ENCODE data around the gene SLIT3. TPM values are rescaled to one million over a fixed set of nuclear protein-coding genes. Genes with fewer than 3 reads are reported as not detected.

The SLIT3 gene
- total RNA-seq, 1 experiment from 2014 or later: not detected

DNA sequence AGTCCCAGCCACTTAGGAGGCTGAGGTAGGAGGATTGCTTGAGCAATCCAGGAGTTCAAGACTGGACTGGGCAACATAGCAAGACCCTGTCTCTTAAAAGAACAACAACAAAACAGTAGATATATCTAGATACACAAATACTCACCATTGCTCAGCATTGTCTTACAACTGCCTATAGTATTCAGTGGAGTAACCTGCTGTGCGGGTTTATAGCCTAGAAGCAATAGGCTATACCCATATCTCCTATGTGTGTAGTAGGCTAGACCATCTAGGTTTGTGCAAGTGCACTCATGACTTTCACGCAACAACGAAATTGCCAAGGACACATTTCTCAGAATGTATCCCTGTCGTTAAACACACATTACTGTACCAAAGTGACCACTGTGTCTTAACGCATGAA, 44.7 kb downstream of the SLIT3 start:
- H3K4me2 ChIP-seq: no peak overlapping the region
- POLR2A ChIA-PET (ENCODE audit: unreplicated experiment): no interaction called here
- H3K79me2 ChIP-seq (ENCODE audit: low read depth): no peaks in the 10 kb centered on the region
- no peaks in the 10 kb centered on the region for H3K4me1 ChIP-seq (replicated peaks; ENCODE audit: insufficient read depth)
- H2AFZ ChIP-seq: no peak overlapping the region
- H3K9me3 ChIP-seq (ENCODE audit: insufficient read depth, low read depth): no peaks in the 10 kb centered on the region
- H3K4me3 ChIP-seq: no peak overlapping the region
- no TSS peak for BruUV-seq (replicated peaks)
- no peaks in the 10 kb centered on the region for H4K20me1 ChIP-seq (ENCODE audit: insufficient read depth)
- no peaks in the 10 kb centered on the region for H3K36me3 ChIP-seq (ENCODE audit: low read depth)
- intact Hi-C loops (cut with micrococcal nuclease; ENCODE audit: unreplicated experiment): no loop called here
- H3K27me3 ChIP-seq (ENCODE audit: insufficient read depth, low read depth): peaks cover 89% of the 10 kb centered on the region
- CTCF ChIA-PET: no interaction called here
- no peak for TF ChIP-seq EZH2 (IDR thresholded peaks at IDR 0.05; ENCODE audit: low read depth)
- TF ChIP-seq, protein P1, sequence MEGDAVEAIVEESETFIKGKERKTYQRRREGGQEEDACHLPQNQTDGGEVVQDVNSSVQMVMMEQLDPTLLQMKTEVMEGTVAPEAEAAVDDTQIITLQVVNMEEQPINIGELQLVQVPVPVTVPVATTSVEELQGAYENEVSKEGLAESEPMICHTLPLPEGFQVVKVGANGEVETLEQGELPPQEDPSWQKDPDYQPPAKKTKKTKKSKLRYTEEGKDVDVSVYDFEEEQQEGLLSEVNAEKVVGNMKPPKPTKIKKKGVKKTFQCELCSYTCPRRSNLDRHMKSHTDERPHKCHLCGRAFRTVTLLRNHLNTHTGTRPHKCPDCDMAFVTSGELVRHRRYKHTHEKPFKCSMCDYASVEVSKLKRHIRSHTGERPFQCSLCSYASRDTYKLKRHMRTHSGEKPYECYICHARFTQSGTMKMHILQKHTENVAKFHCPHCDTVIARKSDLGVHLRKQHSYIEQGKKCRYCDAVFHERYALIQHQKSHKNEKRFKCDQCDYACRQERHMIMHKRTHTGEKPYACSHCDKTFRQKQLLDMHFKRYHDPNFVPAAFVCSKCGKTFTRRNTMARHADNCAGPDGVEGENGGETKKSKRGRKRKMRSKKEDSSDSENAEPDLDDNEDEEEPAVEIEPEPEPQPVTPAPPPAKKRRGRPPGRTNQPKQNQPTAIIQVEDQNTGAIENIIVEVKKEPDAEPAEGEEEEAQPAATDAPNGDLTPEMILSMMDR (conservative IDR thresholded peaks at IDR 0.05): no peak
- no peaks in the 10 kb centered on the region for H3K9me2 ChIP-seq (ENCODE audit: insufficient read depth)
- no peaks in the 10 kb centered on the region for H3F3A ChIP-seq (ENCODE audit: insufficient read depth, low read depth)
- no peak for DNase-seq
- no peak overlapping the region for H3K27ac ChIP-seq

GRCh38 chr5:169253071-169253470, 47.9 kb downstream of the SLIT3 start:
- Histone ChIP-seq H3K79me2 (ENCODE audit: low read depth) (no peaks in the 10 kb centered on the region), H3K27me3 (ENCODE audit: insufficient read depth, low read depth) (peaks cover 90% of the 10 kb centered on the region), H3K9me2 (ENCODE audit: insufficient read depth) (no peaks in the 10 kb centered on the region), H3K4me3 (no peak overlapping the region), H3F3A (ENCODE audit: insufficient read depth, low read depth) (no peaks in the 10 kb centered on the region), H3K4me2 (no peak overlapping the region), H2AFZ (no peak overlapping the region), H3K36me3 (ENCODE audit: low read depth) (no peaks in the 10 kb centered on the region), H4K20me1 (ENCODE audit: insufficient read depth) (no peaks in the 10 kb centered on the region), H3K9me3 (ENCODE audit: insufficient read depth, low read depth) (no peaks in the 10 kb centered on the region), H3K4me1 (replicated peaks; ENCODE audit: insufficient read depth) (no peaks in the 10 kb centered on the region), H3K27ac (no peak overlapping the region)
- intact Hi-C loops (cut with micrococcal nuclease; ENCODE audit: unreplicated experiment): no loop called here
- TF ChIP-seq EZH2 (IDR thresholded peaks at IDR 0.05; ENCODE audit: low read depth): no peak
- BruUV-seq (replicated peaks): no TSS peak
- ChIA-PET POLR2A (ENCODE audit: unreplicated experiment) (interaction anchor here (0.7 kb wide), 1 partner anchor 15 kb away, joined by 3 read pairs; no protein-coding TSS in a partner anchor), CTCF (no interaction called here)
- DNase-seq: no peak

DNA sequence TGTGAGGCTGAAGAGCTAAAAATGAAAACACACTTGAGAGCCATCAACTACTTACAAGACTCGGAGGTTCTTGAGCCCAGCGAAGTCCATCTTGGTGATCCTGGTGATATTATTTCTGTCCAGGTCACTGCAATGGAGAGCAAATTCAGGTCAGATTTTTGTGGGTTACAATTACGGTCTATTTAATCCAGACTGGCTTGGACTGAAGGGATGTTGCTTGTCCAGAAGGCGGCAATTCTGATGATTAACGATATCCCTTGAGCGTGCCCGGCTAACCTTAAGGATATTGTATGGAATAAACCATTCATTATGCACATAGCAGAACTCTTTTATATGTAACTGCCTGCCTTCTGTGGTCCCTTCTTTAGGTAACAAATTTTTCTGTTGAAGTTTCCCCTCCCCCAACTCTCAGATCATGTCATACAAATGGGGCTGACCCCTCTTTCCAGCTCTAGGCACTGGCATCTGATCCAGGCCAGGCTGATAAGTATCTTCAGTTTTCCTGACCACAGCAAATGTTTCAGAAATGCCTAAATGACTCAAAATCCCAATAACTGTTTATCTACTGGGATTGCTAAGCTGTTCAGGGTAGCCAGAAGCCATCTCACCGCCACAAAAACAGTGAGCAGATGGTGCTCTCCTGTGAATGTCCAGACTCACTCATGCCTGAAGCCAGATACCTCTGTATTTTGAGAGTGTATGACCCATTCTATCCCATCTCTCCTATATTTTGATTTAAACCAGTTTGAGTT, 49.4 kb downstream of the SLIT3 start:
- no TSS peak for BruUV-seq (replicated peaks)
- no peaks in the 10 kb centered on the region for H3K9me2 ChIP-seq (ENCODE audit: insufficient read depth)
- no peaks in the 10 kb centered on the region for H3K36me3 ChIP-seq (ENCODE audit: low read depth)
- H4K20me1 ChIP-seq (ENCODE audit: insufficient read depth): no peaks in the 10 kb centered on the region
- peaks cover 91% of the 10 kb centered on the region for H3K27me3 ChIP-seq (ENCODE audit: insufficient read depth, low read depth)
- no peaks in the 10 kb centered on the region for H3K4me1 ChIP-seq (replicated peaks; ENCODE audit: insufficient read depth)
- no peaks in the 10 kb centered on the region for H3K79me2 ChIP-seq (ENCODE audit: low read depth)
- no peaks in the 10 kb centered on the region for H3F3A ChIP-seq (ENCODE audit: insufficient read depth, low read depth)
- H2AFZ ChIP-seq: no peak overlapping the region
- no peak overlapping the region for H3K27ac ChIP-seq
- H3K9me3 ChIP-seq (ENCODE audit: insufficient read depth, low read depth): no peaks in the 10 kb centered on the region
- intact Hi-C loops (cut with micrococcal nuclease; ENCODE audit: unreplicated experiment): no loop called here
- no peak overlapping the region for H3K4me3 ChIP-seq
- ChIA-PET CTCF (no interaction called here), POLR2A (ENCODE audit: unreplicated experiment) (no interaction called here)
- TF ChIP-seq, protein P1 (conservative IDR thresholded peaks at IDR 0.05): no peak
- no peak for TF ChIP-seq EZH2 (IDR thresholded peaks at IDR 0.05; ENCODE audit: low read depth)
- no peak for DNase-seq
- no peak overlapping the region for H3K4me2 ChIP-seq

DNA sequence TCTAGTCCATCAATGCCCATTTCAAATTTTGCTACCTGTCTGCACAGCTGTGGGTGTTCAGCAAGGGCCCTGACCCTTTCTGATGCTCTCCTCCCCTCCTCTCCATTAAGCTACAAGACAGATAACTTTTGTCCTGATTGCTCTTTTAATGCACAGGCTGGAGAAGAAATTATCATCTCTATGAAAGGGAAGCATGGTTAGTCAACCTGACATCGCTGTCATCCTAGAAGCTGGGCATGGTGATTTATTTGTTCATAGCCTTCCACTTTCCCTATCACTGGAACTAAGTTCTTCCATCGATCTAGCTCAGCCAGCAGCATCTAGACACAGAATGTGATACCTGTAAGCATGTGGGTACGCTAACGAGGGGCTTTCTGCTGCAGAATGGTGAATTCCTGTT, 50.1 kb downstream of the SLIT3 start:
- Histone ChIP-seq H3K4me2 (no peak overlapping the region), H3K27me3 (ENCODE audit: insufficient read depth, low read depth) (peaks cover 91% of the 10 kb centered on the region), H2AFZ (no peak overlapping the region), H3K27ac (no peak overlapping the region), H3K4me1 (replicated peaks; ENCODE audit: insufficient read depth) (no peaks in the 10 kb centered on the region), H3F3A (ENCODE audit: insufficient read depth, low read depth) (no peaks in the 10 kb centered on the region), H4K20me1 (ENCODE audit: insufficient read depth) (no peaks in the 10 kb centered on the region), H3K79me2 (ENCODE audit: low read depth) (no peaks in the 10 kb centered on the region), H3K4me3 (no peak overlapping the region), H3K9me3 (ENCODE audit: insufficient read depth, low read depth) (no peaks in the 10 kb centered on the region), H3K9me2 (ENCODE audit: insufficient read depth) (no peaks in the 10 kb centered on the region), H3K36me3 (ENCODE audit: low read depth) (no peaks in the 10 kb centered on the region)
- ChIA-PET CTCF (no interaction called here), POLR2A (ENCODE audit: unreplicated experiment) (no interaction called here)
- intact Hi-C loops (cut with micrococcal nuclease; ENCODE audit: unreplicated experiment): no loop called here
- no peak for DNase-seq
- no peak for TF ChIP-seq EZH2 (IDR thresholded peaks at IDR 0.05; ENCODE audit: low read depth)
- TF ChIP-seq, protein P1 (conservative IDR thresholded peaks at IDR 0.05): no peak
- no TSS peak for BruUV-seq (replicated peaks)

Data from PC-9 (cell line).